Skeletal muscle satellite cell (primary cell): Measurements from ENCODE around the gene YTHDC2.
A peak's percentile ranks its signal among the peaks of the same experiment; 100 is the strongest.

Experiments
- H3K27me3 ChIP-seq: 2 replicates; pipeline ENCODE4 v1.7.0; 2013; ENCODE audit warnings: low read length; ENCODE audit not compliant: control insufficient read depth, insufficient read depth
- H3K36me3 ChIP-seq: 2 replicates; pipeline ENCODE4 v1.7.0; 2013; ENCODE audit warnings: mild to moderate bottlenecking, control low read depth, low read length; ENCODE audit not compliant: insufficient read depth
- H3K4me1 ChIP-seq: 2 replicates; pipeline ENCODE4 v1.7.0; 2013; ENCODE audit warnings: low read length; ENCODE audit not compliant: control insufficient read depth, insufficient read depth
- H3K4me2 ChIP-seq: 2 replicates; pipeline ENCODE4 v1.7.0; 2013; ENCODE audit warnings: mild to moderate bottlenecking, low read length
- H3K4me3 ChIP-seq: 2 replicates; pipeline ENCODE4 v1.7.0; 2013; ENCODE audit warnings: low read length
- H3K9ac ChIP-seq: 2 replicates; pipeline ENCODE4 v1.7.0; 2013; ENCODE audit warnings: mild to moderate bottlenecking, low read depth, low read length, moderate library complexity
- H3K9me3 ChIP-seq: replicated peaks from 2 replicates; pipeline ENCODE4 v1.7.0; 2013; ENCODE audit warnings: mild to moderate bottlenecking, control low read depth, low read length

The YTHDC2 gene

GRCh38 chr5:113495422-113495841, 18.1 kb upstream of the YTHDC2 start:
- Histone ChIP-seq H3K27me3 (no peaks in the 10 kb centered on the region), H3K4me1 (peaks cover 4% of the 10 kb centered on the region), H3K36me3 (no peaks in the 10 kb centered on the region), H3K4me3 (no peak overlapping the region), H3K4me2 (no peak overlapping the region), H3K9me3 (peaks cover 5% of the 10 kb centered on the region), H3K9ac (no peak overlapping the region)

DNA sequence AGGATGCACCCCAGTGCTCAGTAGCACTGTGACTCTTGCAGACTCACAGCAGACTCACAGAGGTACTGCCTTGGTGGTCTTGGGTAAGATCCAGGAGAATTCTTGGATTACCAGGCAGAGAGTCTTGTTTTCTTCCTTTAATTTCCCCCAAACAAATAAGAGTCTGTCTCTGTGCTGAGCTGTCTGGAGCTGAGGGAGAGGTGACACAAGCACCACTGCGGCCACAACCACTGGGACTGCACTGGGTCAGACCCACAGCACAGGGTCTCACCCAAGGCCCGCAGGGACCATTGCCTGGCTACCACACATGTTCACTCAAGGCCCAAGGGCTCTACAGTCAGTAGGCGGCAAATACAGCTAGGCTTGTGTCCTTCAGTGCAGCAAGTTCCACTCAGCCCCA, 11.4 kb upstream of the YTHDC2 start:
- Histone ChIP-seq H3K27me3 (no peaks in the 10 kb centered on the region), H3K36me3 (no peaks in the 10 kb centered on the region), H3K4me1 (no peaks in the 10 kb centered on the region), H3K9ac (no peak overlapping the region), H3K9me3 (no peaks in the 10 kb centered on the region), H3K4me2 (no peak overlapping the region), H3K4me3 (no peak overlapping the region)

DNA sequence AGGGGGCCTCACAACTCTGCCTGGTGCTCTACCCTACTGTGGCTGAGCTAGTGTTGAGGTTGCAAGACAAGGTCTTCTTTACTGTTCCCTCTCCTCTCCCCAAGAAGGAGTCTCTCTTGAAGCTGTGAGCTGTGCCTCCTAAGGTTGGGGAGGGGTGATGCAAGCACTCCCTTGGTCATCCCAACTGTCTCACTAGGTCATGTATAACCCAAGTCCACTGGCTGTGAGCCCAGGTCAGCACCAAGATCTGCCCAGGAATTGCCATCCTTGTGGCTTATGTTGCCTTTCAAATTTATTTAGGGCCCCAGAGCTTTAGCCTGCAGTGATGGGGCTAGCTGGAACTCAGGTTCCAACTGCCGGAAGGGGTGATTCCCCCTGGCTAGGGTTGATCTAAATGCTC, 10.3 kb upstream of the YTHDC2 start:
- Histone ChIP-seq H3K27me3 (no peaks in the 10 kb centered on the region), H3K9me3 (no peaks in the 10 kb centered on the region), H3K4me3 (no peak overlapping the region), H3K36me3 (no peaks in the 10 kb centered on the region), H3K4me1 (no peaks in the 10 kb centered on the region), H3K4me2 (no peak overlapping the region), H3K9ac (no peak overlapping the region)

DNA sequence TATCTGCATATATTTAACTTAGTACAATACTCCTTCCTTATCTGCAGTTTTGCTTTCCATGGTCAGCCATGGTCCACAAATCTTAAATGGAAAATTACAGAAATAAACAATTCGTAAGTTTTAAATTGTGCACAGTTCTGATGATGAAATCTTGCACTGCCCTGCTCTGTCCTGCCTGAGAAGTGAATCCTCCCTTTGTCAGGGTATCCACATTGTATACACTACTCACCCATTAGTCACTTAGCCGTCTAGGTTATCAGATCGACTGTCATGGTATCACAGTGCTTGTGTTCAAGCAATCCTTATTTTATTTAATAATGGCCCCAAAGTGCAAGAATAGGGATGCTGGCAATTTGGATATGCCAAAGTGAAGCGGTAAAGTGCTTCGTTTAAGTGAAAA, 8.3 kb upstream of the YTHDC2 start:
- no peaks in the 10 kb centered on the region for H3K9me3 ChIP-seq
- no peak overlapping the region for H3K9ac ChIP-seq
- H3K4me3 ChIP-seq: no peak overlapping the region
- peaks cover 8% of the 10 kb centered on the region for H3K4me1 ChIP-seq
- no peaks in the 10 kb centered on the region for H3K36me3 ChIP-seq
- no peaks in the 10 kb centered on the region for H3K27me3 ChIP-seq
- H3K4me2 ChIP-seq: no peak overlapping the region

GRCh38 chr5:113507601-113508000, 5.9 kb upstream of the YTHDC2 start:
- Histone ChIP-seq H3K9ac (no peak overlapping the region), H3K36me3 (no peaks in the 10 kb centered on the region), H3K4me3 (no peak overlapping the region), H3K9me3 (no peaks in the 10 kb centered on the region), H3K4me1 (peaks cover 8% of the 10 kb centered on the region), H3K4me2 (no peak overlapping the region), H3K27me3 (no peaks in the 10 kb centered on the region)

GRCh38 chr5:113508756-113509155, 4.7 kb upstream of the YTHDC2 start:
- H3K9me3 ChIP-seq: no peaks in the 10 kb centered on the region
- H3K36me3 ChIP-seq: no peaks in the 10 kb centered on the region
- H3K4me2 ChIP-seq: no peak overlapping the region
- H3K4me1 ChIP-seq: peaks cover 8% of the 10 kb centered on the region
- no peaks in the 10 kb centered on the region for H3K27me3 ChIP-seq
- no peak overlapping the region for H3K4me3 ChIP-seq
- no peak overlapping the region for H3K9ac ChIP-seq

DNA sequence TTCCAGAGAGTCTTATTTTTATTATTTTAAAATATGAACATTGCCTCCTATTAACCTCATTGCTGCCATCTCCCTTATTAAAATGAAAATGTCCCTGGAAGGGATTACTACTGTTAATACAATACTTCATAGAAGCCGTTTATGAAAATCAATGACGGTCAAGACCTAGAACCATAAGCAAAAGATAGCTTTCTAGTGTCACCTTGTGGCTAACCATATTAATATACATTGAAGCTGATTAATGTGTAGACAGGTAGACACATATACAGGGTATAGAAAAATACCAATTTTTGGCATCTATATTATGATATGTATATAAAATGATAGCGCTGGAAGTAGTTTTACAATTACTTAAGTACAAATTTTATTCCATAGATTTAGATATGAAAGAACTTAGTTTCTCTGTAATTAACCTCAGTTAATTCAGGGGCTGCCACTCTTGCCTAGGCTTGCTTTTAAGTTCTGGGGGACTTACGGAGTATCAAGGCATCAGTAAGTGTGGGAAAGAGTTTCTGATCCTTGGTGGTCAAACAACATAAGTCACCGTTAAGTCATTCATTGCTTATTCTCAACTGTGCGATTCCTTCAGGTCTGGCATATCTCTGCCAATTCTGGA, 2.5 kb upstream of the YTHDC2 start:
- no peaks in the 10 kb centered on the region for H3K27me3 ChIP-seq
- no peak overlapping the region for H3K9ac ChIP-seq
- no peak overlapping the region for H3K4me2 ChIP-seq
- H3K36me3 ChIP-seq: no peaks in the 10 kb centered on the region
- H3K9me3 ChIP-seq: no peaks in the 10 kb centered on the region
- peaks cover 20% of the 10 kb centered on the region for H3K4me1 ChIP-seq
- no peak overlapping the region for H3K4me3 ChIP-seq

DNA sequence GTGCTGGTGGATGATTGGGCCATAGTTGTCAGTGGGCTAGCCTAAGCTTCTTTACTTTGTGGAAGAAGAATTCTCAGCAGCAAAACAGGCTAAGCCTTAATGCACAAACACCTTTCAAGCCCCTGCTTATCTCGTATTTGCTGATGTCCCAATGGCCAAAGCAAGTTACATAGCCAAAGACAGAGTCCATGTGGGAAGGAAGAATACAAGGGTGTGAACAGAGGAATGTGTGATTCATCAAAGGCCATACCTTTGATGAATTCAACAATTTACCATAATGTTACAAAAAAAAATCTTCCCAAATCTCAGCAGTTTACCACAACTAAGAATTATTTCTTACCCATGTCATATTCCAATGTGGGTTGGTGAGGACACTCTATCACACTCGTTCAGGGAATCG, 1.2 kb upstream of the YTHDC2 start:
- no peak overlapping the region for H3K4me3 ChIP-seq
- H3K4me1 ChIP-seq: peaks cover 20% of the 10 kb centered on the region
- H3K9ac ChIP-seq: no peak overlapping the region
- H3K27me3 ChIP-seq: no peaks in the 10 kb centered on the region
- no peaks in the 10 kb centered on the region for H3K36me3 ChIP-seq
- H3K9me3 ChIP-seq: no peaks in the 10 kb centered on the region
- H3K4me2 ChIP-seq: no peak overlapping the region

DNA sequence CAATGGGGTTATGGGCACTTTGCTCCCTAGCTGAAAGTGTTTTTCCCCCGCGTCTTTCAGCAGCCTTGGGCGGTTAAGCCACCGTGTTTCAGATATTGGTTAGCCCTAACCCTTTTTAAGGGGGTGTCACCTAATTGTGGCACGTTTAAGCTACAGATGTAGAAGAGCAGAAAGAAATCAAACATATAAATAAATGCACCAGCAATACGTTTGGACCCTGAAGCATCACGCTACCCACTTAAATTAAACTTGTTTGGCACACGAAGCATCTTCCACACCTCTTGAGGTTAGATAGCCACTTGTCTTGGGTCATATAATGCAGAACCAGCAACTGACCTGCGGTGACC, 768 bp downstream of the YTHDC2 start:
- Histone ChIP-seq H3K27me3 (no peaks in the 10 kb centered on the region), H3K36me3 (no peaks in the 10 kb centered on the region), H3K4me3 (peak overlapping the region; percentile 89), H3K4me1 (peaks cover 12% of the 10 kb centered on the region), H3K4me2 (peak overlapping the region; percentile 94), H3K9ac (peak overlapping the region; percentile 97), H3K9me3 (no peaks in the 10 kb centered on the region)

DNA sequence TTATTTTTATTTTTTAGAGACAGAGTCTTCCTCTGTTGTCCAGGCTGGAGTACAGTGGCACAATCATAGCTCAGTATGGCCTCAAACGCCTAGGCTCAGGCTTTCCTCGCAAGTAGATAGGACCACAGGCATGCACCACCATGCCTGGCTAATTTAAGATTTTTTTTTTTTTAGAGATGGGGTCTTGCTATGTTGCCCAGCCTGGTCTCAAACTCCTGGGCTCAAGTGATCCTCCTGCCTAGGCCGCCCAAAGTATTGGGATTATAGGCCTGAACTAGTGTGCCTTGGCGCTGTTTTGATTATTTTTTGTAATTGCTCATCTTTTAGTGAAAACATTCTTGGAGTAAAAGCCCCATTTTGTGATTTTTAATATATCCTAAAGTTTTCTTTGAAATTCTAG, 5.4 kb downstream of the YTHDC2 start:
- no peak overlapping the region for H3K4me2 ChIP-seq
- H3K4me3 ChIP-seq: no peak overlapping the region
- no peak overlapping the region for H3K9ac ChIP-seq
- no peaks in the 10 kb centered on the region for H3K36me3 ChIP-seq
- H3K4me1 ChIP-seq: peaks cover 22% of the 10 kb centered on the region
- H3K27me3 ChIP-seq: no peaks in the 10 kb centered on the region
- H3K9me3 ChIP-seq: no peaks in the 10 kb centered on the region

DNA sequence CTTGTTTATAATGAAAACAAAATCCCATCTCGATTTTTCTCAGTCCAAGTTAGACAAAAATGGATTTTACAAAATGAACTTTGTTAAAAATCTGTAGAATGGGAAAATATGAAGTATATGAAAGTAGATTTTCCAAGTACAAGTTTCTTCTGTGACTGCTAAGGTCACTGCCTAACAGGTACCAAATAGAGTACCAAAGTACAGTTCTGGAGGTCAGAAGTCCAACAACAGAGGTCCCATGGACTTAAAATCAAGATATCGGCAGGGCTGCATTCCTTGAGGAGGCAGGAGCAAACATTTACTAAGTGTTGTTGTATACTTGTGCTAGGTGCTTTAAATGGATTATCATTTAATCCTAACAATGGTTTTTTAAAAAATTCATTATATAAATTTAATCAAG, 5.9 kb downstream of the YTHDC2 start:
- Histone ChIP-seq H3K4me1 (peaks cover 21% of the 10 kb centered on the region), H3K4me2 (no peak overlapping the region), H3K36me3 (no peaks in the 10 kb centered on the region)

DNA sequence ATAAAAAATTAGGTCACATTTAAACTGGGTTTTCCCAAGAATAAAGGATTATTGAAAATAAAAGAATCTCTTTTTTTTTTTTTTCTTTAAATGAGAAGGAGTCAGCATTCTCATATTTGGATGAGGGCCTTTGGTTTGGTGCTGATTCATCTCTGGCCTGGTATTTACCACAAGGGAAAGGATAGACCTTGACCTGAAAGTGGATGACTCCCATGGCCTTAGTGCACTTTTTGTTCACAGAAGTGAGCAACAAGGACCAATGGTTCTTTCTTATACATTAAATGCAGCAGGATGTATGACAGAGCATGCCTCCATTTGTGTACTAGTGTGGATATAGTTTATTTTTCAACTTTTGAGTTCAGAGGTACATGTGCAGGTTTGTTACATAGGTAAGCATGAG, 6.9 kb downstream of the YTHDC2 start:
- Histone ChIP-seq H3K36me3 (no peaks in the 10 kb centered on the region), H3K4me1 (peaks cover 18% of the 10 kb centered on the region), H3K4me2 (peak overlapping the region; percentile 15), H3K9ac (no peak overlapping the region), H3K4me3 (no peak overlapping the region), H3K27me3 (no peaks in the 10 kb centered on the region), H3K9me3 (no peaks in the 10 kb centered on the region)

More for the DNA sequence above, 5.9 kb downstream of the YTHDC2 start:
- Histone ChIP-seq H3K4me3 (no peak overlapping the region), H3K9me3 (no peaks in the 10 kb centered on the region), H3K27me3 (no peaks in the 10 kb centered on the region), H3K9ac (no peak overlapping the region)
